Suprapubic skin (tissue), 4 donors: Measurements from ENCODE around the gene ACAP3.

Source experiments
- EP300 ChIP-seq: sonication (generic); formaldehyde crosslinking; IDR thresholded peaks from one replicate; pipeline ENCODE4 v1.6.1; 2017; ENCODE audit warnings: antibody characterized with exemption
- POLR2A ChIP-seq, 2 donors: fragments of 450-650 bp; IDR thresholded peaks; one replicate each; pipeline ENCODE4 v1.6.1; 2017; ENCODE audit warnings: antibody characterized with exemption in 2 of 2, mild to moderate bottlenecking in 2 of 2, moderate library complexity in 2 of 2
- POLR2AphosphoS5 ChIP-seq, 3 donors: sonication (generic); formaldehyde crosslinking; IDR thresholded peaks; one replicate each; pipeline ENCODE4 v1.6.1; 2017; ENCODE audit warnings: antibody characterized with exemption in 3 of 3
- TF ChIP-seq, protein P1 (sequence below), 2 donors: fragments of 200-600 bp in 1 of 2; fragments of 450-650 bp in 1 of 2; sonication (generic) in 1 of 2; IDR thresholded peaks; one replicate each; pipeline ENCODE4 v1.5.1; 2016 to 2019; ENCODE audit warnings: antibody characterized with exemption in 2 of 2, mild to moderate bottlenecking in 1 of 2, moderate library complexity in 1 of 2

DNA sequence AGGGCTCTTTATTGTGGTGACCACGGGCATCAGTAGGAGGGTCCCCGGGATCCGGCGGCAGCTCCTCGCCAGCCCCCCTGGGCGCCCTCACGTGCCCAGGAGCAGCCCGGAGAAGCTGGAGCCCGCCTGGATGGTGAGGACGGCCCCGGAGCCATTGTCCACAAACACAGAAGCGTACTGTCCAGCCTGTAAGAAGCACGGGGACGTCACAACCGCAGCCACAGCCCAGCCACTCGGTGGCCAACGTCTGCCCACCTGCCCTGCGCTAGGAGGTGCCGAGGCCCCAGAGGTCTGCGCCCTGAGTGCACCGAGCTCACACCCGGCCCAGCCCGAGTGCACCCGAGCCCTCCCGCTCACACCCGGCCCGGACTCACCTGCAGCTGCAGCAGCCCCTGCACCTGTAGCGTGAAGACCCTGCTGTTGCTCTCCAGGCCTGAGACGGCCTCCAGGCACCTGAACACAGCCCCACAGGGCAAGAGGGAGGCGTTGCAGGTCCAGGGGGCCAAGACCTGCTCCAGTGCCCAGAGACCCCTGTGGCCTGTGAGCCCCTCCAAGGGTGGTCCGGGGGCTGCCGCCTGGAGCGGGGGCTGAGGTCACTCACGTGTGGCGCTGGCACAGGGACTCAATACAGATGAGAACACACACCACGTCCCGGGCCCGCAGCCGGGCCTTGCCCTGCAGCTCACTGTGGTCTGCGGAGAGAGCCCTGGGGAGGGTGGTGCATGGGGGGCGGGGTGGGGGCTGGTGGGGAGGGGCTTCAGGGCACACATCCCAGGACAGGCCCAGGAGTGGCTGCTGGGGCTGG lies 65.1 kb downstream of the ACAP3 start:
- TF ChIP-seq POLR2A (IDR thresholded peaks at IDR 0.05) (no peak), POLR2AphosphoS5 (IDR thresholded peaks at IDR 0.05) (no peak), EP300 (no peak)
- TF ChIP-seq, protein P1, sequence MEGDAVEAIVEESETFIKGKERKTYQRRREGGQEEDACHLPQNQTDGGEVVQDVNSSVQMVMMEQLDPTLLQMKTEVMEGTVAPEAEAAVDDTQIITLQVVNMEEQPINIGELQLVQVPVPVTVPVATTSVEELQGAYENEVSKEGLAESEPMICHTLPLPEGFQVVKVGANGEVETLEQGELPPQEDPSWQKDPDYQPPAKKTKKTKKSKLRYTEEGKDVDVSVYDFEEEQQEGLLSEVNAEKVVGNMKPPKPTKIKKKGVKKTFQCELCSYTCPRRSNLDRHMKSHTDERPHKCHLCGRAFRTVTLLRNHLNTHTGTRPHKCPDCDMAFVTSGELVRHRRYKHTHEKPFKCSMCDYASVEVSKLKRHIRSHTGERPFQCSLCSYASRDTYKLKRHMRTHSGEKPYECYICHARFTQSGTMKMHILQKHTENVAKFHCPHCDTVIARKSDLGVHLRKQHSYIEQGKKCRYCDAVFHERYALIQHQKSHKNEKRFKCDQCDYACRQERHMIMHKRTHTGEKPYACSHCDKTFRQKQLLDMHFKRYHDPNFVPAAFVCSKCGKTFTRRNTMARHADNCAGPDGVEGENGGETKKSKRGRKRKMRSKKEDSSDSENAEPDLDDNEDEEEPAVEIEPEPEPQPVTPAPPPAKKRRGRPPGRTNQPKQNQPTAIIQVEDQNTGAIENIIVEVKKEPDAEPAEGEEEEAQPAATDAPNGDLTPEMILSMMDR (IDR thresholded peaks at IDR 0.05): no peak
